Thyroid gland (tissue), 4 donors: ENCODE measurements around the gene ADAMTS1.

Source experiments
- CTCF ChIP-seq, 6 experiments: fragments of 200-600 bp in 3 of 6; fragments of 450-650 bp in 3 of 6; sonication (generic) in 3 of 6; IDR thresholded peaks; one replicate each; pipeline ENCODE4 v1.5.1; 2016 to 2019; ENCODE audit warnings: antibody characterized with exemption in 6 of 6, mild to moderate bottlenecking in 2 of 6, inconsistent platforms in 1 of 6, moderate library complexity in 1 of 6
- POLR2A ChIP-seq, 2 donors: fragments of 450-650 bp; IDR thresholded peaks; one replicate each; pipeline ENCODE4 v1.6.1; 2017; ENCODE audit warnings: antibody characterized with exemption in 2 of 2, mild to moderate bottlenecking in 2 of 2, moderate library complexity in 1 of 2

- no peak for TF ChIP-seq POLR2A (IDR thresholded peaks at IDR 0.05)
- TF ChIP-seq CTCF (IDR thresholded peaks at IDR 0.05): no peak
Measured at GRCh38 chr21:26826801-26827200, 18.4 kb downstream of the ADAMTS1 start.
